Left ventricle myocardium inferior (tissue), 1 donor: Measurements from ENCODE around the gene F2. TPM values are rescaled to one million over a fixed set of nuclear protein-coding genes. Genes with fewer than 3 reads are reported as not detected.

Experiments
- DNase-seq: peaks from one replicate; pipeline ENCODE4 v3.0.0-alpha.2; 2020
- H3K27ac ChIP-seq: fragments of 200-600 bp; replicated peaks from 2 replicates; pipeline ENCODE4 v1.8.0; 2021
- H3K27me3 ChIP-seq: fragments of 200-600 bp; 2 replicates; pipeline ENCODE4 v1.8.0; 2021; ENCODE audit warnings: low read depth
- H3K36me3 ChIP-seq: fragments of 200-600 bp; 2 replicates; pipeline ENCODE4 v1.8.0; 2021
- H3K4me1 ChIP-seq: fragments of 200-600 bp; 2 replicates; pipeline ENCODE4 v1.8.0; 2021
- H3K4me3 ChIP-seq: fragments of 200-600 bp; 2 replicates; pipeline ENCODE4 v1.8.0; 2021; ENCODE audit warnings: mild to moderate bottlenecking, moderate library complexity
- H3K9me3 ChIP-seq: fragments of 200-600 bp; replicated peaks from 2 replicates; pipeline ENCODE4 v1.8.0; 2021
- CTCF ChIP-seq: fragments of 200-600 bp; IDR thresholded peaks from 2 replicates; pipeline ENCODE4 v1.8.0; 2021; ENCODE audit warnings: antibody characterized with exemption, mild to moderate bottlenecking, borderline replicate concordance
- intact Hi-C: fragments of 100-400 bp; cut with micrococcal nuclease; formaldehyde crosslinking; loops from one replicate; pipeline ENCODE4 v1.11.0; 2022
- total RNA-seq: library from RNA; stranded (reverse); fragmentation: NEBNext Ultra II Directional; extraction: Animal tissue kit (Norgen Biotek cat#: 25700); gene quantifications from one replicate; pipeline ENCODE4 v1.2.1, GENCODE V29; 2021
- donor health status: DM: no; HTN: yes; CAD: no; lungs with severe emphysema.

The F2 gene
- total RNA-seq, 1 donor from 2014 or later: not detected

GRCh38 chr11:46736146-46736545 is 17.1 kb downstream of the F2 start:
- Histone ChIP-seq H3K36me3 (peaks cover 1% of the 10 kb centered on the region), H3K4me3 (no peak overlapping the region), H3K27ac (no peak overlapping the region), H3K27me3 (no peaks in the 10 kb centered on the region), H3K9me3 (no peaks in the 10 kb centered on the region), H3K4me1 (no peaks in the 10 kb centered on the region)
- no peak for DNase-seq
- intact Hi-C loops: no loop called here
- no peak for TF ChIP-seq CTCF

DNA sequence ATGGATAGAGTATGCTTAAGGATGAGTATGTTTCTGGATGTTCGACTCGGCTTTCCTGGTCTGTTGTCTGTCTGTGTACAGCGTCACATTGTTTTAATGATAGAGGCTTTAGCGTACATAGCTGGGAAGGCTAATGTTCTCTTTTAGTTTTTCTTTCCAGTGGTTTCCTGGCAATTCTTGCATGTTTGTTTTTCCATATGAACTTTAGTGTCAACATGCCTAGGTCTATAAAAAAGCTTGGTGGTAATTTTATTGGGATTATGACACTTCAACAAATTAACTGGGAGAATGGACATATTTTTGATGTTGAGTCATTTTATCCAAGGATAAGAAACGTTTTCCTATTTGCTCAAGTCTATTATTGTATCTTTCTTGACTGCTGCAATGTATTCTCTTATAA is 17.6 kb downstream of the F2 start:
- Histone ChIP-seq H3K36me3 (peaks cover 6% of the 10 kb centered on the region), H3K9me3 (no peaks in the 10 kb centered on the region), H3K4me1 (no peaks in the 10 kb centered on the region), H3K27me3 (no peaks in the 10 kb centered on the region), H3K4me3 (no peak overlapping the region), H3K27ac (no peak overlapping the region)
- intact Hi-C loops: no loop called here
- no peak for DNase-seq
- TF ChIP-seq CTCF: no peak

GRCh38 chr11:46737699-46738098 is 18.7 kb downstream of the F2 start:
- Histone ChIP-seq H3K27me3 (no peaks in the 10 kb centered on the region), H3K4me1 (no peaks in the 10 kb centered on the region), H3K9me3 (no peaks in the 10 kb centered on the region), H3K36me3 (peaks cover 17% of the 10 kb centered on the region), H3K27ac (no peak overlapping the region), H3K4me3 (no peak overlapping the region)
- TF ChIP-seq CTCF: no peak
- DNase-seq: no peak
- intact Hi-C loops: no loop called here

- peaks cover 29% of the 10 kb centered on the region for H3K36me3 ChIP-seq
- TF ChIP-seq CTCF: no peak
- intact Hi-C loops: no loop called here
- no peaks in the 10 kb centered on the region for H3K27me3 ChIP-seq
- H3K4me1 ChIP-seq: no peaks in the 10 kb centered on the region
- H3K27ac ChIP-seq: no peak overlapping the region
- H3K9me3 ChIP-seq: no peaks in the 10 kb centered on the region
- DNase-seq: no peak
- no peak overlapping the region for H3K4me3 ChIP-seq
Measured at GRCh38 chr11:46738887-46739286, 19.9 kb downstream of the F2 start.

GRCh38 chr11:46741600-46742484 is 22.8 kb downstream of the F2 start:
- intact Hi-C loops: no loop called here
- no peak for TF ChIP-seq CTCF
- Histone ChIP-seq H3K27ac (peak overlapping the region; percentile 11), H3K36me3 (peaks cover 57% of the 10 kb centered on the region), H3K9me3 (no peaks in the 10 kb centered on the region), H3K4me3 (no peak overlapping the region), H3K27me3 (no peaks in the 10 kb centered on the region), H3K4me1 (no peaks in the 10 kb centered on the region)
- no peak for DNase-seq
